HepG2 (cell line): ENCODE data around the gene PCDHGA11. TPM values are rescaled to one million over a fixed set of nuclear protein-coding genes. Genes with fewer than 3 reads are reported as not detected.
"Not testable (repeated sequence)": the region's sequence is repeated elsewhere in the genome, so short reads cannot be mapped to it uniquely, and the experiment has no call there.

Experiments
- ATAC-seq: fragments of 200-7000 bp; cut with Tn5 transposase; 3 replicates; pipeline ENCODE4 v1.9.1; 2020; ENCODE audit warnings: mild to moderate bottlenecking, moderate library complexity
- BruUV-seq: library from RNA; stranded (reverse); fragments of 400-500 nt; replicated peaks from 2 replicates; lab custom pipeline; 2021; lab: Mats Ljungman, UMichigan
- CTCF ChIA-PET: fragments of 300-600 bp; formaldehyde crosslinking; extraction: SDS; loops from one replicate; lab custom pipeline; 2021; ENCODE audit warnings: low total read pairs, inconsistent platforms, low intra/inter-chr PET ratio; lab: Yijun Ruan, JAX
- POLR2A ChIA-PET: fragments of 350-600 bp; sonication (Branson Sonifier 250); formaldehyde crosslinking; loops from one replicate; lab custom pipeline; 2020; ENCODE audit warnings: antibody characterized with exemption, inconsistent platforms; lab: Yijun Ruan, JAX
- DNase-seq: peaks from one replicate; pipeline ENCODE4 v3.0.0-alpha.2; 2015; ENCODE audit warnings: low spot score
- FAIRE-seq: peaks from 3 replicates; lab custom pipeline; 2011; peaks lifted over from hg19 to GRCh38; lab: Jason Lieb, UNC
- H2AFZ ChIP-seq: one replicate; pipeline ENCODE4 v1.6.1; 2011; ENCODE audit warnings: low read length, inconsistent platforms
- H3K27ac ChIP-seq: fragments of 300-600 bp; 3 replicates; pipeline ENCODE4 v1.8.0; 2011; ENCODE audit warnings: mixed run types, mild to moderate bottlenecking, mixed read lengths, low read length, inconsistent platforms; ENCODE audit not compliant: insufficient read depth; ENCODE audit errors: extremely low read length
- H3K27me3 ChIP-seq, 2 experiments: fragments of 200-600 bp in 1 of 2; 2 replicates in 1 of 2; 3 replicates in 1 of 2; pipeline versions ENCODE4 v1.6.0 to v1.8.0; 2011; ENCODE audit warnings: low read length in 2 of 2, mild to moderate bottlenecking in 2 of 2, moderate library complexity in 2 of 2, inconsistent platforms in 1 of 2; ENCODE audit not compliant: insufficient read depth in 2 of 2, control insufficient read depth in 1 of 2
- H3K36me3 ChIP-seq, 2 experiments: fragments of 200-600 bp in 1 of 2; replicated peaks in 1 of 2; 2 replicates in 1 of 2; 3 replicates in 1 of 2; pipeline versions ENCODE4 v1.5.1 to v1.8.0; 2011; ENCODE audit warnings: low read length in 2 of 2, inconsistent platforms in 1 of 2; ENCODE audit not compliant: insufficient read depth in 2 of 2, control insufficient read depth in 1 of 2
- H3K4me1 ChIP-seq: 2 replicates; pipeline ENCODE4 v1.5.1; 2012; ENCODE audit warnings: low read length, inconsistent platforms; ENCODE audit not compliant: insufficient read depth
- H3K4me2 ChIP-seq: 2 replicates; pipeline ENCODE4 v1.6.0; 2011; ENCODE audit warnings: low read depth, low read length, inconsistent platforms
- H3K4me3 ChIP-seq, 3 experiments: fragments of 200-600 bp in 1 of 3; sonication (generic), shearing (Covaris generic) in 1 of 3; replicated peaks in 1 of 3; 2 replicates each; pipeline ENCODE4 v1.5.1; 2011 to 2016; ENCODE audit warnings: low read length in 3 of 3, inconsistent platforms in 2 of 3, low read depth in 2 of 3, mild to moderate bottlenecking in 2 of 3, control low read depth in 1 of 3, mixed read lengths in 1 of 3; ENCODE audit not compliant: insufficient read depth in 1 of 3
- H3K79me2 ChIP-seq: one replicate; pipeline ENCODE4 v1.6.1; 2011; ENCODE audit warnings: low read length, inconsistent platforms; ENCODE audit not compliant: insufficient read depth
- H3K9ac ChIP-seq: 2 replicates; pipeline ENCODE4 v1.6.0; 2011; ENCODE audit warnings: mild to moderate bottlenecking, low read depth, low read length, inconsistent platforms; ENCODE audit not compliant: insufficient read depth
- H3K9me3 ChIP-seq: 2 replicates; pipeline ENCODE4 v1.5.1; 2012; ENCODE audit warnings: mild to moderate bottlenecking, low read length
- H4K20me1 ChIP-seq: 2 replicates; pipeline ENCODE4 v1.6.0; 2011; ENCODE audit warnings: inconsistent platforms, mild to moderate bottlenecking, low read length, moderate library complexity; ENCODE audit not compliant: insufficient read depth
- WGBS: methylation state at CpG from one replicate; pipeline ENCODE4 v1.1.6; 2017; ENCODE audit warnings: low lambda C conversion rate; 5-methylcytosine and 5-hydroxymethylcytosine counted together
- in situ Hi-C: cut with HindIII; loops from 2 replicates; pipeline ENCODE4 v1.10.0; 2017; ENCODE audit warnings: low pct_unique_long_range_greater_than_20kb; ENCODE audit not compliant: extremely low pct_ligation_motif_present
- intact Hi-C: fragments of 100-400 bp; cut with micrococcal nuclease; formaldehyde crosslinking; loops from one replicate; pipeline ENCODE4 v1.10.0; 2022; ENCODE audit not compliant: unreplicated experiment
- polyA plus RNA-seq, 8 experiments: library from polyadenylated mRNA; depleted of rRNA in 3 of 8; stranded (reverse) in 7 of 8; unstranded in 1 of 8; fragments of >200 nt; fragmentation: Illumina TruSeq in 4 of 8; extraction: Trizol in 4 of 8; gene quantifications; 2 replicates each; pipeline versions ENCODE4 v1.2.1 to v1.2.3, GENCODE V29; 2011 to 2016; ENCODE audit warnings: low read depth in 4 of 8, missing spikeins in 1 of 8, mixed read lengths in 1 of 8; ENCODE audit not compliant: insufficient read depth in 1 of 8
- total RNA-seq, 5 experiments: library from RNA; depleted of rRNA; stranded (reverse); fragments of >200 nt; fragmentation: Illumina TruSeq; extraction: Trizol; gene quantifications; 2 replicates each; pipeline ENCODE4 v1.2.3, GENCODE V29; 2016; ENCODE audit warnings: low read depth in 1 of 5
- TF ChIP-seq, protein P1 (sequence below): sonication (generic); formaldehyde crosslinking; IDR thresholded peaks from 2 replicates; pipeline ENCODE4 v1.5.1; 2020; ENCODE audit warnings: mild to moderate bottlenecking, missing genetic modification reagents, moderate library complexity

Gene PCDHGA11
- total and polyA plus RNA-seq, 2 of the 13 experiments (the other 11 are each of a cell fraction or from before 2014, with no cell fraction given), result 0.04 to 0.24 TPM

DNA sequence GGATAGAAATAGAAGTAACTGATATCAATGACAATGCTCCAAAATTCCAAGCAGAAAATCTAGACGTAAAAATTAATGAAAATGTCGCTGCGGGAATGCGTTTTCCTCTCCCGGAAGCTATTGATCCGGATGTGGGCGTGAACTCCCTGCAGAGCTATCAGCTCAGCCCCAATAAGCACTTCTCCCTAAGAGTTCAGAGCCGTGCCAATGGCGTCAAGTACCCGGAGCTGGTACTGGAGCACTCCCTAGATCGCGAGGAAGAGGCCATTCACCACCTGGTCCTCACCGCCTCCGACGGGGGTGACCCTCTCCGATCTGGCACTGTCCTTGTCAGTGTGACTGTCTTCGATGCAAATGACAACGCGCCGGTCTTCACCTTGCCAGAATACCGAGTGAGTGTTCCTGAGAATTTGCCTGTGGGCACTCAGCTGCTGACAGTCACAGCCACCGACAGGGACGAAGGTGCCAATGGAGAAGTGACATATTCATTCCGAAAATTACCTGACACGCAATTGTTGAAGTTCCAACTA lies 7.2 kb upstream of the PCDHGA11 start (continued):
- TF ChIP-seq, protein P1, sequence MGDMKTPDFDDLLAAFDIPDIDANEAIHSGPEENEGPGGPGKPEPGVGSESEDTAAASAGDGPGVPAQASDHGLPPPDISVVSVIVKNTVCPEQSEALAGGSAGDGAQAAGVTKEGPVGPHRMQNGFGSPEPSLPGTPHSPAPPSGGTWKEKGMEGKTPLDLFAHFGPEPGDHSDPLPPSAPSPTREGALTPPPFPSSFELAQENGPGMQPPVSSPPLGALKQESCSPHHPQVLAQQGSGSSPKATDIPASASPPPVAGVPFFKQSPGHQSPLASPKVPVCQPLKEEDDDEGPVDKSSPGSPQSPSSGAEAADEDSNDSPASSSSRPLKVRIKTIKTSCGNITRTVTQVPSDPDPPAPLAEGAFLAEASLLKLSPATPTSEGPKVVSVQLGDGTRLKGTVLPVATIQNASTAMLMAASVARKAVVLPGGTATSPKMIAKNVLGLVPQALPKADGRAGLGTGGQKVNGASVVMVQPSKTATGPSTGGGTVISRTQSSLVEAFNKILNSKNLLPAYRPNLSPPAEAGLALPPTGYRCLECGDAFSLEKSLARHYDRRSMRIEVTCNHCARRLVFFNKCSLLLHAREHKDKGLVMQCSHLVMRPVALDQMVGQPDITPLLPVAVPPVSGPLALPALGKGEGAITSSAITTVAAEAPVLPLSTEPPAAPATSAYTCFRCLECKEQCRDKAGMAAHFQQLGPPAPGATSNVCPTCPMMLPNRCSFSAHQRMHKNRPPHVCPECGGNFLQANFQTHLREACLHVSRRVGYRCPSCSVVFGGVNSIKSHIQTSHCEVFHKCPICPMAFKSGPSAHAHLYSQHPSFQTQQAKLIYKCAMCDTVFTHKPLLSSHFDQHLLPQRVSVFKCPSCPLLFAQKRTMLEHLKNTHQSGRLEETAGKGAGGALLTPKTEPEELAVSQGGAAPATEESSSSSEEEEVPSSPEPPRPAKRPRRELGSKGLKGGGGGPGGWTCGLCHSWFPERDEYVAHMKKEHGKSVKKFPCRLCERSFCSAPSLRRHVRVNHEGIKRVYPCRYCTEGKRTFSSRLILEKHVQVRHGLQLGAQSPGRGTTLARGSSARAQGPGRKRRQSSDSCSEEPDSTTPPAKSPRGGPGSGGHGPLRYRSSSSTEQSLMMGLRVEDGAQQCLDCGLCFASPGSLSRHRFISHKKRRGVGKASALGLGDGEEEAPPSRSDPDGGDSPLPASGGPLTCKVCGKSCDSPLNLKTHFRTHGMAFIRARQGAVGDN, result no peak

DNA sequence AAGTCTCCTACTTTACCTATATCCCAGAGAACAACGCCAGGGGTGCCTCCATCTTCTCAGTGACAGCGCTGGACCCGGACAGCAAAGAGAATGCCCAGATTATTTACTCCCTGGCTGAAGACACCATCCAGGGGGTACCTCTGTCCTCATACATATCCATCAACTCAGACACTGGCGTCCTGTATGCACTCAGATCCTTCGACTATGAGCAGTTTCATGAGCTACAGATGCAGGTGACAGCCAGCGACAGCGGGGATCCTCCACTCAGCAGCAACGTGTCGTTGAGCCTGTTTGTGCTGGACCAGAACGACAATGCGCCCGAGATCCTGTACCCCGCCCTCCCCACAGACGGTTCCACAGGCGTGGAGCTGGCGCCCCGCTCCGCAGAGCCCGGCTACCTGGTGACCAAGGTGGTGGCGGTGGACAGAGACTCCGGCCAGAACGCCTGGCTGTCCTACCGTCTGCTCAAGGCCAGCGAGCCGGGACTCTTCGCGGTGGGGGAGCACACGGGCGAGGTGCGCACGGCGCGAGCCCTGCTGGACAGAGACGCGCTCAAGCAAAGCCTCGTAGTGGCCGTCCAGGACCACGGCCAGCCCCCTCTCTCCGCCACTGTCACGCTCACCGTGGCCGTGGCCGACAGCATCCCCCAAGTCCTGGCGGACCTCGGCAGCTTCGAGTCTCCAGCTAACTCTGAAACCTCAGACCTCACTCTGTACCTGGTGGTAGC lies 6.1 kb upstream of the PCDHGA11 start:
- POLR2A ChIA-PET, H3K36me3 ChIP-seq, H3K4me2 ChIP-seq, H3K9ac ChIP-seq, FAIRE-seq, ATAC-seq, H2AFZ ChIP-seq, H3K27ac ChIP-seq, intact Hi-C loops, H3K79me2 ChIP-seq, H3K4me1 ChIP-seq, DNase-seq, CTCF ChIA-PET, BruUV-seq, H3K4me3 ChIP-seq, H3K27me3 ChIP-seq, H4K20me1 ChIP-seq: not testable (repeated sequence)
- WGBS, result 80% methylated on average over 20 of the region's 46 CpGs
- in situ Hi-C loops, result loop anchor here (5.0 kb wide), 2 partner anchors 108 to 148 kb away; no protein-coding TSS in a partner anchor
- H3K9me3 ChIP-seq, result peaks cover 14% of the 10 kb centered on the region; the same call in 1 of the 2 replicates

GRCh38 chr5:141415275-141415618 lies 5.6 kb upstream of the PCDHGA11 start:
- 55% methylated on average over 15 of the region's 24 CpGs for WGBS
- BruUV-seq, intact Hi-C loops, H3K27ac ChIP-seq, H3K79me2 ChIP-seq, FAIRE-seq, POLR2A ChIA-PET, ATAC-seq, H3K36me3 ChIP-seq, H3K4me3 ChIP-seq, CTCF ChIA-PET, H3K4me1 ChIP-seq, H3K4me2 ChIP-seq, H4K20me1 ChIP-seq, H3K9ac ChIP-seq, H2AFZ ChIP-seq, DNase-seq, H3K27me3 ChIP-seq: not testable (repeated sequence)
- H3K9me3 ChIP-seq, result peaks cover 17% of the 10 kb centered on the region; the same call in 1 of the 2 replicates
- in situ Hi-C loops, result loop anchor here (5.0 kb wide), 2 partner anchors 107 to 147 kb away; no protein-coding TSS in a partner anchor
